Measurements from ENCODE around the gene KLHL24. TPM values are rescaled to one million over a fixed set of nuclear protein-coding genes. Genes with fewer than 3 reads are reported as not detected.

The KLHL24 gene
- total and polyA plus RNA-seq, 2 experiments from 2014 or later: 8.2 to 51.0 TPM

- Mint-ChIP-seq H3K9me3 (no peaks in the 10 kb centered on the region), H3K4me1 (peaks cover 8% of the 10 kb centered on the region; the same call in 2 of the 3 replicates), H3K36me3 (ENCODE audit: low read depth) (no peaks in the 10 kb centered on the region; the same call in 2 of the 3 replicates), H3K27ac (peak overlapping the region; percentile 87), H3K4me3 (peak overlapping the region; percentile 85), H3K27me3 (ENCODE audit: insufficient read depth, low read depth, poor library complexity) (peaks cover 4% of the 10 kb centered on the region)
- ATAC-seq: peak; percentile 1; the same call in 2 of the 3 replicates
- Histone ChIP-seq H3K27ac (ENCODE audit: low read depth) (no peak overlapping the region; the same call in 1 of the 2 replicates), H3K4me1 (ENCODE audit: insufficient read depth) (peaks cover 3% of the 10 kb centered on the region; the same call in 1 of the 2 replicates), H3K79me2 (replicated peaks; ENCODE audit: insufficient read depth) (peaks cover 23% of the 10 kb centered on the region), H3K9me2 (ENCODE audit: insufficient read depth) (no peaks in the 10 kb centered on the region), H3K4me3 (peak overlapping the region; percentile 77), H3K36me3 (ENCODE audit: insufficient read depth) (no peaks in the 10 kb centered on the region), H3K27me3 (ENCODE audit: insufficient read depth) (no peaks in the 10 kb centered on the region), H2AFZ (peak overlapping the region; percentile 80), H4K20me1 (replicated peaks; ENCODE audit: insufficient read depth) (no peaks in the 10 kb centered on the region; the same call in 1 of the 2 replicates), H3K4me2 (peak overlapping the region; percentile 92), H3F3A (replicated peaks; ENCODE audit: low read depth) (no peaks in the 10 kb centered on the region)
- TF ChIP-seq NANOG (IDR thresholded peaks at IDR 0.05; ENCODE audit: borderline replicate concordance): no peak
- TF ChIP-seq STAT1 (IDR thresholded peaks at IDR 0.05; ENCODE audit: unreplicated experiment): no peak
- TF ChIP-seq ZNF462 (CRISPR knock-in tag; IDR thresholded peaks at IDR 0.05): no peak
- no peak for TF ChIP-seq ZNF114 (CRISPR knock-in tag; IDR thresholded peaks at IDR 0.05)
- no peak for TF ChIP-seq ZNF331 (CRISPR knock-in tag; IDR thresholded peaks at IDR 0.05; ENCODE audit: low read depth)
- no peak for TF ChIP-seq JUNB (IDR thresholded peaks at IDR 0.05; ENCODE audit: unreplicated experiment)
- TF ChIP-seq CREB1 (CRISPR knock-in tag; IDR thresholded peaks at IDR 0.05; ENCODE audit: low read depth): no peak
- no peak for TF ChIP-seq CTCF (conservative IDR thresholded peaks at IDR 0.05; ENCODE audit: low read depth in 2 of 2)
- no peak for TF ChIP-seq ETS1 (IDR thresholded peaks at IDR 0.05)
- no peak for TF ChIP-seq EZH2phosphoT487 (IDR thresholded peaks at IDR 0.05; ENCODE audit: unreplicated experiment)
- no peak for TF ChIP-seq POLR2AphosphoS5 (IDR thresholded peaks at IDR 0.05; ENCODE audit: low read depth)
- TF ChIP-seq EZH2 (IDR thresholded peaks at IDR 0.05; ENCODE audit: low read depth, unreplicated experiment): no peak
- no peak for TF ChIP-seq REST (IDR thresholded peaks at IDR 0.05; ENCODE audit: unreplicated experiment)
- DNase-seq (ENCODE audit: low spot score): peak; percentile 74
These were observed 354 bp upstream of the KLHL24 start for GRCh38 chr3:183635107-183635430.
